NAMALWA (cell line): ENCODE data around the gene TSBP1.

Source experiments
- DNase-seq: peaks from one replicate; pipeline ENCODE4 v3.0.0-alpha.2; 2015; ENCODE audit warnings: low spot score

TSBP1 gene

GRCh38 chr6:32371803-32372202, at the start of gene TSBP1:
TSBP1 (minus strand) TSS chr6:32371903; CDS start chr6:32371706, 197 bp downstream.
- DNase-seq = no peak

- DNase-seq = no peak
These were observed 44.3 kb upstream of the TSBP1 start for GRCh38 chr6:32416036-32416435.

GRCh38 chr6:32415521-32416019, 43.9 kb upstream of the TSBP1 start:
- DNase-seq = peak; percentile 86

GRCh38 chr6:32413427-32414047, 41.8 kb upstream of the TSBP1 start:
- DNase-seq = peak; percentile 82

GRCh38 chr6:32411566-32412327, 40.0 kb upstream of the TSBP1 start:
- DNase-seq = no peak

GRCh38 chr6:32410906-32411305, 39.2 kb upstream of the TSBP1 start:
- no peak for DNase-seq

- no peak for DNase-seq
These were observed 35.2 kb upstream of the TSBP1 start, which contains the start of gene BTNL2 for GRCh38 chr6:32406857-32407256. BTNL2 (minus strand) TSS chr6:32407181; CDS start chr6:32407123, 58 bp downstream.

GRCh38 chr6:32406197-32406596, 34.5 kb upstream of the TSBP1 start:
- no peak for DNase-seq

- no peak for DNase-seq
These were observed 34.0 kb upstream of the TSBP1 start for GRCh38 chr6:32405656-32406055.

- no peak for DNase-seq
These were observed 31.1 kb upstream of the TSBP1 start for GRCh38 chr6:32402812-32403211.

GRCh38 chr6:32401284-32401963, 29.7 kb upstream of the TSBP1 start:
- DNase-seq = no peak

GRCh38 chr6:32397252-32397920, 25.7 kb upstream of the TSBP1 start:
- DNase-seq = peak; percentile 67

GRCh38 chr6:32396028-32396427, 24.3 kb upstream of the TSBP1 start:
- no peak for DNase-seq

- no peak for DNase-seq
These were observed 22.1 kb upstream of the TSBP1 start for GRCh38 chr6:32393665-32394420.

GRCh38 chr6:32391505-32391904, 19.8 kb upstream of the TSBP1 start:
- no peak for DNase-seq

- DNase-seq = no peak
These were observed 16.1 kb upstream of the TSBP1 start for GRCh38 chr6:32387589-32388340.

GRCh38 chr6:32386040-32386439, 14.3 kb upstream of the TSBP1 start:
- DNase-seq = no peak

GRCh38 chr6:32382757-32383420, 11.2 kb upstream of the TSBP1 start:
- DNase-seq = no peak

- no peak for DNase-seq
These were observed 7.8 kb upstream of the TSBP1 start for GRCh38 chr6:32379545-32379944.
